ENCODE data around the gene ARSA. TPM values are rescaled to one million over a fixed set of nuclear protein-coding genes. Genes with fewer than 3 reads are reported as not detected.

ARSA gene
- total RNA-seq, 2 experiments from 2014 or later: 31.6 to 34.4 TPM

GRCh38 chr22:50577987-50578775 lies 49.8 kb downstream of the ARSA start, which contains the start of gene CPT1B:
Gene CPT1B (minus strand): TSS chr22:50578427. CDS start chr22:50577915, 512 bp downstream.
- TF ChIP-seq CTCF (conservative IDR thresholded peaks at IDR 0.05; ENCODE audit: low read length): no peak
- TF ChIP-seq EZH2phosphoT487 (IDR thresholded peaks at IDR 0.05; ENCODE audit: borderline replicate concordance, low read depth, low read length): no peak
- intact Hi-C loops (cut with micrococcal nuclease; ENCODE audit: unreplicated experiment): no loop called here
- Histone ChIP-seq H3K9me3 (ENCODE audit: low read length) (no peaks in the 10 kb centered on the region), H3K27ac (ENCODE audit: low read depth, low read length, poor library complexity, severe bottlenecking) (no peak within 1 kb of the TSS), H4K20me1 (ENCODE audit: insufficient read depth, low read length) (0 out of 2 replicates have a peak, but pooled peaks cover 7% of the 10 kb centered on the region), H3K9me2 (ENCODE audit: insufficient read depth, low read length) (no peaks in the 10 kb centered on the region), H3K4me1 (ENCODE audit: insufficient read depth, low read length, poor library complexity, severe bottlenecking) (peaks cover 10% of the 10 kb centered on the region), H3K4me3 (ENCODE audit: low read depth, low read length, poor library complexity, severe bottlenecking) (no peak within 1 kb of the TSS), H3K4me2 (ENCODE audit: low read length) (no peak within 1 kb of the TSS), H3K79me2 (ENCODE audit: insufficient read depth, low read depth, low read length) (peaks cover 12% of the 10 kb centered on the region), H2AFZ (ENCODE audit: low read length) (no peak within 1 kb of the TSS), H3K36me3 (ENCODE audit: insufficient read depth, low read length) (peaks cover 79% of the 10 kb centered on the region)
- CTCF ChIA-PET (ENCODE audit: unreplicated experiment): no interaction called here
- no TSS peak for BruUV-seq (replicated peaks)
- no peak for DNase-seq (ENCODE audit: low spot score)
- POLR2A ChIA-PET: interaction anchor here (0.9 kb wide), 1 partner anchor 41 kb away, joined by 4 read pairs; no protein-coding TSS in a partner anchor

GRCh38 chr22:50577697-50577986 lies 50.3 kb downstream of the ARSA start:
- peaks cover 10% of the 10 kb centered on the region for H3K4me1 ChIP-seq (ENCODE audit: insufficient read depth, low read length, poor library complexity, severe bottlenecking)
- H3K9me3 ChIP-seq (ENCODE audit: low read length): no peaks in the 10 kb centered on the region
- no peak overlapping the region for H3K27ac ChIP-seq (ENCODE audit: low read depth, low read length, poor library complexity, severe bottlenecking)
- 0 out of 2 replicates have a peak, but pooled peaks cover 7% of the 10 kb centered on the region for H4K20me1 ChIP-seq (ENCODE audit: insufficient read depth, low read length)
- H3K9me2 ChIP-seq (ENCODE audit: insufficient read depth, low read length): no peaks in the 10 kb centered on the region
- no peak for TF ChIP-seq EZH2phosphoT487 (IDR thresholded peaks at IDR 0.05; ENCODE audit: borderline replicate concordance, low read depth, low read length)
- TF ChIP-seq CTCF (conservative IDR thresholded peaks at IDR 0.05; ENCODE audit: low read length): no peak
- no peak for DNase-seq (ENCODE audit: low spot score)
- peaks cover 84% of the 10 kb centered on the region for H3K36me3 ChIP-seq (ENCODE audit: insufficient read depth, low read length)
- no peak overlapping the region for H3K4me3 ChIP-seq (ENCODE audit: low read depth, low read length, poor library complexity, severe bottlenecking)
- peaks cover 12% of the 10 kb centered on the region for H3K79me2 ChIP-seq (ENCODE audit: insufficient read depth, low read depth, low read length)
- CTCF ChIA-PET (ENCODE audit: unreplicated experiment): no interaction called here
- no peak overlapping the region for H3K4me2 ChIP-seq (ENCODE audit: low read length)
- POLR2A ChIA-PET: no interaction called here
- intact Hi-C loops (cut with micrococcal nuclease; ENCODE audit: unreplicated experiment): no loop called here
- no peak overlapping the region for H2AFZ ChIP-seq (ENCODE audit: low read length)
- BruUV-seq (replicated peaks): no TSS peak
